GM12873 (cell line): ENCODE results near the gene MGAT4A.

Source experiments
- TF ChIP-seq, protein P1 (sequence below): IDR thresholded peaks from 2 replicates; pipeline ENCODE4 v1.5.1; 2012; ENCODE audit warnings: low read depth, mild to moderate bottlenecking, moderate library complexity, low read length, control low read depth; ENCODE audit not compliant: insufficient read depth; ENCODE audit errors: missing control alignments

The MGAT4A gene

DNA sequence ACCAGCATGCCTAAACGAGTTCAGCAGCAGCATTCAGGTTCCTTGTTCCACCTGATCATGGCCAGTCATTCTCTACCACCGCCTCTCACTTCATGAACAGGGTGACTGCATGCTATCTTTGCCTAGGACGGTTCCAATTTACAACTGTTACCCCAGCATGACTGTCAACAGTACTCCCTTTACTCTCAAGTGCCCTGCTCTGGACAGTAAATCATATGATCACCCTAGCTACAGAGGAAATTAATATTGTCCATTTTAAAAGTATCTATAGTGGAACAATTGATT lies 25.7 kb downstream of the MGAT4A start:
- TF ChIP-seq, protein P1, sequence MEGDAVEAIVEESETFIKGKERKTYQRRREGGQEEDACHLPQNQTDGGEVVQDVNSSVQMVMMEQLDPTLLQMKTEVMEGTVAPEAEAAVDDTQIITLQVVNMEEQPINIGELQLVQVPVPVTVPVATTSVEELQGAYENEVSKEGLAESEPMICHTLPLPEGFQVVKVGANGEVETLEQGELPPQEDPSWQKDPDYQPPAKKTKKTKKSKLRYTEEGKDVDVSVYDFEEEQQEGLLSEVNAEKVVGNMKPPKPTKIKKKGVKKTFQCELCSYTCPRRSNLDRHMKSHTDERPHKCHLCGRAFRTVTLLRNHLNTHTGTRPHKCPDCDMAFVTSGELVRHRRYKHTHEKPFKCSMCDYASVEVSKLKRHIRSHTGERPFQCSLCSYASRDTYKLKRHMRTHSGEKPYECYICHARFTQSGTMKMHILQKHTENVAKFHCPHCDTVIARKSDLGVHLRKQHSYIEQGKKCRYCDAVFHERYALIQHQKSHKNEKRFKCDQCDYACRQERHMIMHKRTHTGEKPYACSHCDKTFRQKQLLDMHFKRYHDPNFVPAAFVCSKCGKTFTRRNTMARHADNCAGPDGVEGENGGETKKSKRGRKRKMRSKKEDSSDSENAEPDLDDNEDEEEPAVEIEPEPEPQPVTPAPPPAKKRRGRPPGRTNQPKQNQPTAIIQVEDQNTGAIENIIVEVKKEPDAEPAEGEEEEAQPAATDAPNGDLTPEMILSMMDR: no peak

DNA sequence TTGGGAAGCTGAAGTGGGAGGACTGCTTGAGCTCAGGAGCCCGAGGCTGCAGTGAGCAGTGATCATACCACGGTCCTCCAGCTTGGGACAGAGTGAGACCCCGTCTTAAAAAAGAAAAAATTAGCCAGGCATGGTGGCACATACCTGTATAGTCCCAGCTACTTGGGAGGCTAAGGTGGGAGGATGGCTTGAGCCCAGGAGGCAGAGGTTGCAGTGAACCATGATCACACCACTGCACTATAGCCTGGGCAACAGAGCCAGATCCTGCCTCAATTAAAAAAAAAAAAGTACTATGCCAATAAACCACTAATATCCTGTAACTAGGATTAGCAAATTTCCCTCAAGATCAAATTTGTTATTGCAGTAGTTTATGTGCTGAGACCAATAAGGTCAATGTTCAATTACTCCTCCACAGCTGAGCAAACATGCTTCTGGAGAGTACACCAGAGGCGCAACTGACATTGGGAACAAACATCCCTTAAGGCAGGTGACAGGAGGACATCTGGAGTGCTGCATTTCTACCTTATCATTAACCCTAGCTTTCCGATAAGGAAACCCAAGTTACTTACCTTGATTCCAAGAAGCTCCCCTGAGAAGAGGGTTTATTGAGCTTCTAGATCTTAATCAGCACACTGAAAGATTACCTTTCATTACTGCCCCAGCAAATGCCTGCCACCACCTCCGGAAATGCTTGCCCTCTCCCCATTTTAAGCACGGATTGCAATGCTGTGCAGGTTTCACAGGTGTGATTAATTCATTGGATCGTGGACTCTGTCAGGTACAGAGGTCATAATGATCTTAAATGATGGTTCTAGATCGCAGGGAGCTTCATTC lies 26.2 kb downstream of the MGAT4A start:
- TF ChIP-seq, protein P1: no peak

DNA sequence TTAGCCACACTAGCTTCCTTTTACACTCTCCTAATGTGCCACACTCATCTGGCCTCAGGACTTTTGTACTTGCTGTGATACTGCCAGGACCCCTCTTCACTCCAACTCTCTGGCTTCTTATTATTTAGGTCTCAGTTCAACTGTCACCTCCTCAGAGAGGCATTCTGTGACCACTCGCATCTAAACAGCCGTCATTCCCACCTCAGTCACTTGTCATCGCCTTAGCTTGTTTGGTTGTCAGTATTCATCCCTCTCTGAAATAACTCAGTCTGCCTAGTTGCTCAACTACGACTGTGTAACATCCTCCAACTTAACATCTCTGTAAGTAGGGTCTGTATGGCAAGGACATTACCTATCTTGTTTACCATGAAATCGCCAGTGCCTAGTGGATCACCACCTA lies 27.2 kb downstream of the MGAT4A start:
- TF ChIP-seq, protein P1: no peak

DNA sequence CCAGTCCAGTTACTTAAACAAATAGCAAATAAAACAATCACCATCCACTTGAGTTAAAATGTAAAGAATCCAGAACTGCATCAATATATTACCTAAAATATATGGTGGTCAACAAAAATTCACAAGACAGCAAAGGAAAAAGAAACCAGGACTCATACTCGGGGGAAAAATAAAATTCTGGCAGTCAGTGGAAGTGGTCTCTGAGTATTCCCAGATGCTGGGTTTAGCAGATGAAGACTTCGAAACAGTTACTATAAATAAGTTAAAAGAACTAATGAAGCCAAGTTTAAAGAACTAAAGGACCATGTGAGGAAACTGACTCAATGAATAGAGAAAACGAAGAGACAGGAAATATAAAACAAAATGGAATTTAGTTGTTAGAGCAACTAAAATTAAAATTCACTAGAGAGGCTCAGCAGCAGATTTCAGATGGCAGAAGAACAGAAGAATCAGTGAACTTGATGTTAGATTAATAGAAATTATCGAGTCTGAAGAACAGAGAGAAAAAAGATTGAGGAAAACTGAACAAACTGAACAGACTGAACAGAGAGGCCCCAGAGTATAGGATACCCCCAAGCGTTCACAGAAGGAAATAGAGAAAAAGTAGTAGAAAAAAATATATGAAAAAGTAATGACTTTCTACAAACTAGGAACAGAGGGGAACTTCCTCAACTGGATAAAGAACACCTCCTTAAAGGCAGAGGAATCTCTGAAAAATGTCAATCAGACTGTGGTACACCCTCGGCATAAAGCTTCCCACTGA lies 27.9 kb downstream of the MGAT4A start:
- TF ChIP-seq, protein P1: no peak

DNA sequence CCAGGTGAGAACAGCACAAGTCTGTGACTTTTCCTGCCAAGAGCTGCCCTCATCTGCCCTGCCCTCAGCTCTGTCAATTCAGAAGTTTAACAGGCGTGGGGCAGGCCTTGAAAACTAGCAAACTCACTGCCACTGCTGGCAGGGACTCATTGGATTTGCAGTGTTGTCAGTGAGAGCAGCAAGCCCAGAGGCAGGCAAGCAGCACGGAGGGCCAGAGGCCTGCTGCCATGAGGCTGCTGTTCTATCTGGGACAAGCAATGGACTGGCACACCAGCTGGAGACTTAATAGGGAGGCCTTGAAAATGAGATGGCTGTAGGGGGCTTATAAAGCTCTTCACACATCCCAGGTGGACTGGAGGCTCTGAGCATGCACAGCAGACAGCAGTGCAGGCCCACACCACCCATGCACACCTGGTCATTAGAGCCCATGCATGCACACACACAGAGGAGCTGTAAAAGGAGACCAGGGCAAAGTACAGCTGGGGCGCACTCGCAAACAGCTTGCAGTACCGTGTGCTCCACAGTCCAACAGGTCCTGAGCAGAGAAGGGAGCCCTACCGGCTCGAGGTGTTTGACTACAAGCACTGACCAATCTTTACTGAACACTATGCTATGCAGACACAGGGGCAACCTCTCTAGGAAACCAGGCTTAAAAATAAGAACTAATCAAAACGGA lies 28.7 kb downstream of the MGAT4A start:
- TF ChIP-seq, protein P1: no peak

DNA sequence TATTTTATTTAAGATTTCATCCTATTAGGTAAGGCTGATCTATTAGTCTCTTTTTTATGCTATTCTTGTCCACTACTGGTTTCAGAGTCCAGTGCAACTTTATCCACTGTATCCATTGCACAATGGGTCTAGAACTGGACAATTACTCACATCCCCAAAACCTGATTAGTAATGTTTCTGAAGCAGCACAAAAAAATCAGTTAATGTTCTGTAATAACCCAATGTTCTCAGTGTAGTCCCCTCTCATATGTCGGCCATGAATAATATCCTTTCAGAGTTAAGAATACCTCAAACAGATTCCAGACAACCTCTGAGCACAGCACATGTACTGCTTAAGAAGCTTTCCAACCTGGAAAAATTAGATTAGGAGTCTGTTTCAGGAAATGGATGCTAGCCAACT lies 29.7 kb downstream of the MGAT4A start:
- TF ChIP-seq, protein P1: no peak

DNA sequence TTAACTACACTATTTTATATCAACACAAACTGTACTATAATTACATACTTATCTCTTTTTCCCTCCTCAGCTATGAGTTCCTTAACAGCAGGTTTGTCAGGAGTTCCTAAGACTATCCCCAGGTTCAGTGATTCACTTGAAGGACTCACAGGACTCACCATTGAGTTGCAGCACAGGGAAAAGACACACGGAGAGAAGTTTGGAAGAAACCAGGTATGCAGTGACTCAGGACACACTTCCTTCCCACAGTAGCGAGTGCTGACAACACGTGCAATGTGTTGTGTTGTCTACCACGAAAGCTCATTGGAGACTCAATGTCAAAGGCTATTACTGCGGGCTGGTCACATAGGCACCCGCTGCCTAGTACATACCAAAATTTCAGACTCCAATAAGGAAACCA lies 32.0 kb downstream of the MGAT4A start:
- TF ChIP-seq, protein P1: no peak
